HG02884 (cell line): ENCODE measurements around the gene JAKMIP3.

Source experiments
- ATAC-seq: cut with Tn5 transposase; IDR thresholded peaks from one replicate; pipeline ENCODE4 v1.9.1; 2021; ENCODE audit warnings: mild to moderate bottlenecking, moderate library complexity; ENCODE audit not compliant: unreplicated experiment

The JAKMIP3 gene

GRCh38 chr10:132043861-132044695, 21.7 kb upstream of the JAKMIP3 start:
- no peak for ATAC-seq

- ATAC-seq, result no peak
These were observed 20.9 kb upstream of the JAKMIP3 start for GRCh38 chr10:132044803-132045202.

- no peak for ATAC-seq
These were observed 20.4 kb upstream of the JAKMIP3 start for GRCh38 chr10:132045324-132045723.

- ATAC-seq, result no peak
These were observed 18.0 kb upstream of the JAKMIP3 start for GRCh38 chr10:132047575-132048293.

- ATAC-seq, result no peak
These were observed 17.5 kb upstream of the JAKMIP3 start for GRCh38 chr10:132048294-132048667.

GRCh38 chr10:132050191-132050590, 15.6 kb upstream of the JAKMIP3 start:
- no peak for ATAC-seq

- ATAC-seq, result no peak
These were observed 13.6 kb upstream of the JAKMIP3 start for GRCh38 chr10:132052124-132052523.

GRCh38 chr10:132054564-132054963, 11.2 kb upstream of the JAKMIP3 start:
- ATAC-seq, result no peak

GRCh38 chr10:132055616-132056015, 10.1 kb upstream of the JAKMIP3 start:
- ATAC-seq, result no peak

- no peak for ATAC-seq
These were observed 9.1 kb upstream of the JAKMIP3 start for GRCh38 chr10:132056663-132057062.

GRCh38 chr10:132057191-132057681, 8.5 kb upstream of the JAKMIP3 start:
- no peak for ATAC-seq

GRCh38 chr10:132058111-132058745, 7.5 kb upstream of the JAKMIP3 start:
- no peak for ATAC-seq

GRCh38 chr10:132058793-132059759, 6.7 kb upstream of the JAKMIP3 start:
- no peak for ATAC-seq

GRCh38 chr10:132059760-132060508, 5.8 kb upstream of the JAKMIP3 start:
- ATAC-seq, result no peak

- ATAC-seq, result no peak
These were observed 4.7 kb upstream of the JAKMIP3 start for GRCh38 chr10:132061030-132061429.

- ATAC-seq, result no peak
These were observed 4.3 kb upstream of the JAKMIP3 start for GRCh38 chr10:132061465-132061864.

- no peak for ATAC-seq
These were observed 3.6 kb upstream of the JAKMIP3 start for GRCh38 chr10:132062116-132062515.

- no peak for ATAC-seq
These were observed 2.9 kb upstream of the JAKMIP3 start for GRCh38 chr10:132062641-132063390.

- no peak for ATAC-seq
These were observed 2.3 kb upstream of the JAKMIP3 start for GRCh38 chr10:132063432-132063831.
